Suppressor macrophage treated with lipopolysaccharide for 4 hours (primary cell): ENCODE data around the gene TSPYL1.
"Not testable (repeated sequence)": the region's sequence is repeated elsewhere in the genome, so short reads cannot be mapped to it uniquely, and the experiment has no call there.

Source experiments
- DNase-seq: peaks from one replicate; pipeline ENCODE4 v3.0.0-alpha.2; 2020

The TSPYL1 gene

DNA sequence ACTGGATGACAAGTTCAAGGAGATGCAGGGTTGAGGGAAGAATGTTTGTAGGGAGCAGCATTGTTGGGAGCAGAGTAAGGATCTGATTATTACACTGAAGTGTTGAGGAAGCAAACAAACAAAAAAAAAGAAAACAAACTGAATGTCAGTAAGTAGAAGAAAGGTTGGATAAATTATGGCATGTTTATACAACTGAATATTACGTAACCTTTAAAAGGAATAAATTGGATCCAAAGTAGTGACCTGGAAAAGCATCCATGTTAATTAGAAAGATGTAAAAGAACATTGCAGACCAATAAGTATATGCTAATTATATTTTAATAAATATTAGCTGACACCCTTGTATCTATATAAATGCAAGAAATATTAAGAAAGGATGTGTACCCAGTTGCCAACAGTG is 12.8 kb upstream of the TSPYL1 start:
- no peak for DNase-seq

DNA sequence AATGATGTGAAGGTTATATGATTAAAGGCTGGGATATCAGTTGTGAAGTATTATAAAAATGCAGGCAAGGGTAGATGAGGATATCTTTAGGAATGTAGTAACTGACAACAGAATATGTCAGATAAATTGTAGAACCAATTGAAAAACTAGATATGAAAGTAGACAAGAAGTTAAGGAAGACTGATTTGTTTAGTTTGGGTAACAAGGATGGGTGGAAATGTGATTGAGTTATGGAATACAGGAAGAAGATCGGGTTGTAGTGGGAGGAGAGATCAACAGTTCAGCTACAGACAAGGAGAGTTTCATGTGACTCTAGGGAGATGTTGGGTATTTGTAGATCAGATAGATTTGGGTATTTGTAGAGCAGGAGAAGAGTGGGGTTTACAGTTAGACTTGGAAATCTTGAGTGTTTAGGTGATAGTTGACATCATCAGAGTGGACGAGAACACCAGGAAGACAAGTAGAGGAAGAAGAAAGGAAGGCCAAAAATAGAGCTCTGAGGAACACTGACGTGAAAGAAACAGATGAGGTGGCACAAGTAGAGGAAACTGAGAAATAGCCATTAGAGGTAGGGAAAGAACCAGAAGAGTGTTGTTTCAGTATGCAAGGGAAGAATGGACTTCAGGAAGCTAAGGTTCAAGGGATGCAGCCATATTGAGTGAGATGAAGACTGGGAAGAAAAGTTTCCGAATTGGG is 12.1 kb upstream of the TSPYL1 start:
- peak; percentile 16 for DNase-seq

DNA sequence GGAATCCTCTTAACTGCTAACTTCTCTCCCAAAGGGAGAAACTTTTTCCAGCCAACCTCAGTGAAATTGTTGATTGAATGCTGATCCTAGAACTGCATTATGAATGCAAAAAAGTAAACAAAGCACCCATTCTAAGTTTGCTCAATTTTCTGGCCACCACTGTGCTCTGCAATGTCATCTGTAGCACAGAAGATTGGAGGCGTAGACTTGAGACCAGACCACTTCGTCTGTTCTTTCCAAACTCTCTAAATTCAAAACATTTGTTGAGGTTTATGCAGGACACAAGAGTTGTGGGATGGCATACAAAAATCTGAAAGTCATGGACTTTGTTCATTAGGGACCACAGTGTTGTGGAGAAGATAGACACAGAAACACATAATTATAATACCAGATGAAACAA is 11.1 kb upstream of the TSPYL1 start:
- DNase-seq, result no peak

DNA sequence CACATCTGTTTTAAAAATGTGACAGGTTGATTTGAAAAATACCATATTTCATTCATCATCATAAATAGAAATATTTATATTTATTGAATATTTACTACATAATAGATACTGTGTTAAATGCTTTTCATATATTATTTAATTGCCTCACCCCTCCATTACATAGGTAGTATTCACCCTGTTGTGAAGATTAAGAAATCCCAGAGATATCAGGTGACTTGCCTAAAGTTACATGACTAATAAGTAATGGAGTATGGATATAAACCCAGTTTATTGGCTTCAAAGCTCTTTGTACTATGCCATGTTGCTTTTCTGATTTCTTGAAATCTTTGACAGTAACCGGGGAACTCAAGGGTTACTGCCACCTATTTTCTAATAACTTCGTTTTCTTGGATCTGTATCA is 10.1 kb upstream of the TSPYL1 start:
- DNase-seq, result no peak

DNA sequence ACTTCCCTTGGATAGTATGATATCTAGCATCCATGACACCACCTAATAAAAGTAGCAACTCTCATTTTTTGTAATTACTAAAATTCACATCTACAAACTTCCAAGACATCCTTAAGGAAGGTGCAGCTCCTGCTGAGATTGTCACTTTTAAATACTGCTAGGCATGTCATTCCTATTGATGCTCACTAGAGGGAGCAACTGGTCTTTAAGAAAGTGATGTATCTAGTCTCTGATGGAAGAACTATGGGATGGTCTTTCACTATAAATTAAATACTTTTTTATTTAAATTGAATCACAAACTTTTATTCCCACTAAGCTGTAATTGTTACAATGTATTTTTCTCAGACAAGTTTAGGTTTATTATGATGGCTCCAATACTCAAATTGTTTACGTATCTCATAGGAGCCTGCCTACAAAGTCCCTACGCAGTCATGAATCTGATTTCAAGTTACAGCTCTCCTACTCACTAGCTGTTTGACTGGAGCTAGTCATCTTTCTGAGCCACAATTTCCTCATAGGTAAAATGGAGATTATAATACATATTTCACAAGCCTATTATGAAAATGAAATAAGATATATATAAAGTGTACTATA is 8.1 kb upstream of the TSPYL1 start:
- peak; percentile 70 for DNase-seq

DNA sequence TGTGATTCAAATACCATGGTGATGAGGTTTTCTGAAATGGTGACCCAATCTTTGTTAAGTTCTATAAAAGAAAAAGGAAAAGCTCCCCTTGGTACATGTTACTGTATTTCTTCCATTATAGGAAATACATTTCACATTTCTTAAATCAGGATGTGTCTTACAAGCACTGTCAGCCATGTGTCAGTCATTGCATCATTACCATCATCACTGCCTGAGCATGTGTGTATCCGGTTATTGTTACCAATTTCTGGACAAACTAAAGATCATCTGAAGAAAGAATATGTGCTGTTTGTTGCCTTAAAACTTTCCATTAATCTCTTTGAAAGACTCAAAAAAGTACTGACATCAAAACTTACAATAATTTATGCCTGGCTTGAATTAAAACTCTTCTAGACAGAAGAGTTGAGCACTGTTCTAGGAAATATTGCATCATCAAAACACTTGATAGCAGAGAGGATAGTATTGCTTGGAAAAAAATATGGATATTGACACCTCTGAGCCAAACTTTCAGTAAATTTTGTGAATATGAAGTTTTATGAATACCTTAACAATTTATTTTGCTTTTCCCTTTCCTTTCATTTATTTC is 7.1 kb upstream of the TSPYL1 start:
- DNase-seq, result peak; percentile 48

DNA sequence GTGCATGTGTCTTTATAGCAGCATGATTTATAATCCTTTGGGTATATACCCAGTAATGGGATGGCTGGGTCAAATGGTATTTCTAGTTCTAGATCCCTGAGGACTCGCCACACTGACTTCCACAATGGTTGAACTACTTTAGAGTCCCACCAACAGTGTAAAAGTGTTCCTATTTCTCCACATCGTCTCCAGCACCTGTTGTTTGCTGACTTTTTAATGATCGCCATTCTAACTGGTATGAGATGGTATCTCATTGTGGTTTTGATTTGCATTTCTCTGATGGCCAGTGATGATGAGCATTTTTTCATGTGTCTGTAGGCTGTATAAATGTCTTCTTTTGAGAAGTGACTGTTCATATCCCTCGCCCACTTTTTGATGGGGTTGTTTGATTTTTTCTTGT is 5.3 kb upstream of the TSPYL1 start:
- DNase-seq, result not testable (repeated sequence)

DNA sequence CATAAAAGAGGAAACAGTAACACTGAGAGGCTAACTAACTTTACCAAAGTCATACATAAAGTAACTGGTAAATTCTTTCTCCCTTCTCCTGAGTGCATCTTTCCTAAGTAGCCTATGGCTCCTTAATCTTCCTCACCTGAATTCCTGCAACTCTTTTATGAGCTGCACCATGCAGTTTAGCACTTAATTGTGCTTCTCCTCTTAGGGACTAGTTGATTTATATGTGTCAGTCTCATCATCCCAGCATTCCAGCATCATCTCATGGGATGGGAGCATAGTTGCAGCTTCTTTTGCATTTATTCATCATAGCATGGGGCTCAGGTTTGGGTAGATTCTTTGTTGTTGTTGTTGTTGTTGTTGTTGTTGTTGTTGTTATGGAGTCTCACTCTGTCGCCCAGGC is 3.5 kb upstream of the TSPYL1 start:
- no peak for DNase-seq

DNA sequence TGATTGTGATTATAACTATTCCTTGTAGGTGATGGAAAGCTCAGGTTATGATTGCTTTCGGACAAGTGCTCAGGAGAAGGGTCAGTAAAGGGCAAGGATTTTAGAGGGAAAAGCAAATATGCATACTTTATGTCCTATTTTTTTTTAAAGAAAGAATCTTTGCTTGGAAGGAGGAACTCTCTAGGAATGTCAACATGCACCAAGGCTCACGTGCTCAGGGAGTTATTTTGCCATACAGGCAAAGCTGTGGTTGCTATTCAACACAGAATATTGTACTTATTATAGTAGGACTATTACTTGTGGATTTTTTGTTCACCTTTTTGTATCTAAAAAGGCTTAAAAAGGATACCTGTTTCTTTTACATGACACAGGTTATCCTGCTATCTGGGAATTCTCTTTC is 3.0 kb upstream of the TSPYL1 start:
- DNase-seq, result no peak

DNA sequence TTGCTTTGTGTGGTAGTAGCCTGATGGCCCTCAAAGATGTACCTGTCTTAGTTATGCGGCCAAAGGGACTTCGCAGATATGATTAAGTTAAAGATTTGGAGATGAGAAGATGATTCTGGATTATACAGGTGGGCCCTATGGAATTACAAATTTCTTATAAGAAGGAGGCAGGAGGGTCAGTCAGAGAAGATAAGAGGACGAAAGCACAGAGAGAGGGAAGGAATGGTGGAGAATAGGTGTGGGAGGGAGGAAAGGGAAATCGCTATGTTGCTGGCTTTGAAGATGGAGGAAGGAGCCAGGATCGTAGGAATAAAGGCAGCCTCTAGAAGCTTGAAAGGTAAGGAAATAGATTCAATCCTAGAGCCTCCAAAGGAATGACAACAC is 1.2 kb upstream of the TSPYL1 start:
- DNase-seq, result no peak

DNA sequence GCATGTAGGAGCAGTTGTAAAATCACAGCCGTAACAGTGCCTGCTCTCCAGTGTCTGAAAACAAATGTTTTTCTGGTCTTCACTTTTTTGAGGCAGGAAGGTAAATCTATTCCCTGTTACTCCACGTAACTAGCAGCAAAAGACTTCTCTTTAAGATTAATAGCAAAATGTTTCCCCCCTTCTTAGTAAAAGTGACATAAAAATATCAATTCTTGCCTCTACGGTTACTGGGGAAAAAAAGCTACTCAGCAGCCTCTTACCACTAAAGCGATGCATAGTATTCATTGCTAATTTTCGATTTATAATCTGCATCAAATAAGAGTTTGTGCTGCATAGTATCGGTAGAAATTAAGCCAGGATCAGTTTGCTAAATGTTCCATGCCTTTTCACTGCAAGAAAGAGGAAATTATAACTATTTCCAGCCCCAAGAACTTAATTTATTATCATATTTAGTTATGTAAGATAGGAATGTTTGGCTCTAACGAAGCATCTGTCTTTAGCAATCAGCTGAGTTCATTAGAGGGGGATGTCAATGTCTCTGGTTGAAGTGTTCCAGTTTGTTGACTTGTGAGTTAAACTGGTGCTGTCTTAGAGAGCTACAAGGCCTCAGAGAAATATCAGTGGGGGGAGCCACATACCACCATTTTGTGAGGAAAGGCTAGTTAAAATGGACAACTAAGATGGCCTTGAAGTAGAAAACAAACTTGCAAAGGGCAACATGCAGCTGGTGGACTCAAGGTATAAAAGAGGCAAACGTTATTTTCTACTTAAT is 617 bp upstream of the TSPYL1 start:
- DNase-seq, result no peak

DNA sequence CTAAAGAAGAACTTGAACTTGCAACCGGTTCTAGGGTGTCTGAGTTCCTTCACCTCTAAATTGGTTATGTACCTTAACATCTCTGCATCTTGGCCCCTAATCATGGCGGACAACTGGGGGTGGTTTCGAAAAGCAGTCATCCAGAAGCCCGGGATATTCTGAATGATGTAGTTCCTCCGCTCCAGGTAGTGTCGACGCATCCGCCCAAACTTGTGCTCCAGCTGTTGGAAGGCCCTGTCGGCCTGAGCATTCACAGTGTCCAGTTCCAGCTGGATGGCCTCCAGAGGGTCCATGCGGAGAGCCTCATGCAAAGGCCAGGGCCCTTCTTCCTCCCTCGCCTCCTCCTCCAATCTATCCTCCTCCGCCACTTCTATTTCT is 887 bp downstream of the TSPYL1 start:
- no peak for DNase-seq

DNA sequence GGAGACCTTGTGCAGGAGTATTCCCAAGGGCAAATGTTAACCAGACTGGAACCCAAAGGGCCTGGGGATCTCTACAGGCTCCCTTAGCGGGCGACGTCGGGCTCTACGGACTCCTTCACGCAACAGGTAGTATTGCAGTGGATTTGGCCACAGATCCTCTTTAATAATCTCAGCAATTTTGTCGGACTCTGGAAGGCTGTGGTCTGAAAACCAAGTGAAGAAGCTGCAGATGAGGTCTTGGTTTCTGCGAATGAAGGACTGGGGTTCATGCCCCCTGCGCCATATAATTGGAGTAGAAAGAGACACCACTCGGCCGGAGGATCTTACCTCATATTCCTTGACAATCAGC is 1.3 kb downstream of the TSPYL1 start:
- DNase-seq, result no peak

DNA sequence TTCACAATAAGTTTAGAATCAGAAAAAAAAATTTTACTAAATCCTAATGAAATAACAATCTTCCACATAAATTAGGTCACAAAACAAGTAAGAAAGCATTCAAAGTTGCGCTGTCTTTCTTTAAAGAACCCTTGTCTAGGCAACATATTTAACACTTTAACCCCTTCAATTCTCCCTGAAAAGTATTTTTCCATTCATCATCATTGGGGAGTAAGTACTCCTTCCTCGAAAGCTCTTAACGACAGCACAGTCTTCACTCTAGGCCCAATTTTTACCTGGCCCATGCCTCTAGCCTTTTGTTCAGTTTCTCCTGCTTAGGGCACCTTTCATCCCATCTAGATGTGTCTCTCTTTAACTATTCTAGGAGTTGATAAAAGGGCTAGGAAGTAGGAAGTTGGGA is 2.6 kb downstream of the TSPYL1 start:
- DNase-seq, result no peak

DNA sequence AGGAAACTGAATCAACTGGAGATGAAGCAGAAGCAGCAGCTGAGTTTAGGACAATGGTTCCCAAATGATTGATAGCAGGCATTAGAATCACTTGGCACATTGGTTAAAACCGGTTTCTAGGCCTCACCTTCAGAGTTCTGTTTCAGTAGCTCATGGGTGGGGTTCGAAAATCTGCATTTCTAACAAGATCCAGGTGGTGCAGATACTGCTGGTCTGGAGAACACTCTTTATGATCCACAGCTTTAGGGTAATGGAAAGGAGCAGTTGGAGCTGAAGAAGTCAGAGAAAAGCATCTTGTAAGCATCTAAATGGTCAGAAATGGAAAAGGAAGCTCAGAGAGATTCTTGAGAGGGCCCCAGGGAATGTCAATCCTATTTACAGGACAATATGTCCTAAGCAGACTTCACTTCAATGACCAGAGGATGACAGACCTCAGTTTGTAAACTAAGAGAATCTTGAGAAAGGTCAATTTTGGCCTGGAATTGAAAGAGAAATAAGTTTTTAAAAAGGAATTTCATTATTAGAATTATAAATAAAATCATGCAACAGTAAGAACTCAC is 8.5 kb downstream of the TSPYL1 start:
- DNase-seq, result no peak

DNA sequence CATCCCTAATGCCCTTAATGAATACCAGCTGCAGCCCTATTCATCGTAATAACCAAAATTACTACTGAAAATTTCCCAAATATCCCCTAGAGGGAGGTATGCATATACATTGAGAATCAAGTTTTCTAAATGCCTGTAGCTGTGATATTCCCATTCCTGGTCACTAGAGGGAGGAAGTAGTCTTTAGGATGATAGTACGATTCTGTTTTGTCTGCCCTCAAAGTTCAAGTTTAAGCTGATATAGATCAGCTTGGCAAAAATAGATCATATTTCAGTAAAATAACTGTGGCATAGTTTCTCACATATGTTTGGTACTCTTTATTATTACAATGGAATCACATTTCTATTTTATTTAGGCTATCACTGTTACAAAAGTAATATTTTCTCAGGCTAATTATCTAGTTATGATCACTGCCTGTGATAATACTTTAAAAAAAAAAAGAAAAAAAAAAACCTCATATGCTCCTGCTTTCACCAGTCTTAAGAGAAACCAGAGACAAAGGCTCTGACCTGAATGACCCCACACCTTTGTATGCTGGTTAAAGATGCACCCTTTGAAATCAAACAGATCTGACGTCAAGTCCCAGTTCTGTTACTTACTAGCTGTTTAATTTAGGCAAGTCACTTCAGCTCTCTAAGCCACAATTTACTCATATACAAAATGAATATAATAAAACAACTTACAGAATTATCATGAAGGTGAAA is 11.0 kb downstream of the TSPYL1 start:
- DNase-seq, result peak; percentile 81

DNA sequence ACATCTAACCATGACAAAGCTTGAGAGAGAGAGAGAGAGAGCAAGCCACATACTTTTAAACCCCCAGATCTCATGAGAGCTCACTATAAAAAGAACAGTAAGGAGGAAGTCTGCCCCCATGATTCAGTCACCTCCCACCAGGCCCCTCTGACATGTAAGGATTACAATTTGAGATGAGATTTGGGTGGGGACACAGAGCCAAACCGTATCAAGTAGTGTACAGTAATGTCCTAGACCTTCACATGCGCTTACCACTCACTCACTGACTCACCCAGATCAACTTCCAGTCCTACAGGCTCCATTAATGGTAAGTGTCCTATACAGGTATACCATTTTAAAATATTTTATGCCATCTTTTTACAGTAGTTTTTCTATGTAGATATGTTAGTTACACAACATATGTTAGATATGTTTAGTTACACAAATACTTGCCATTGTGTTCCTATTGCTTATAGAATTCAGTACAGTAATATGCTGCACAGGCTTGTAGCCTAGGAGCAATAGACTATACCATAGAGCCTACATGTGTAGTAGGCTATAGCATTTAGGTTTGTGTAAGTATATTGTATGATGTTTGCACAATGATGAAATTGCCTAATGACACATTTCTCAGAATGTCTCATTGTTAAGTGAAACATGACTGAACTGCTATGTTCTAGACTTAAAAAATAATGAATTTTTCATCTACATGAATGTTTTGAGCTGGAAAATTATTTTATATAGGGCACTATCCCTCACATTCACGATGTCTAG is 11.7 kb downstream of the TSPYL1 start:
- no peak for DNase-seq

DNA sequence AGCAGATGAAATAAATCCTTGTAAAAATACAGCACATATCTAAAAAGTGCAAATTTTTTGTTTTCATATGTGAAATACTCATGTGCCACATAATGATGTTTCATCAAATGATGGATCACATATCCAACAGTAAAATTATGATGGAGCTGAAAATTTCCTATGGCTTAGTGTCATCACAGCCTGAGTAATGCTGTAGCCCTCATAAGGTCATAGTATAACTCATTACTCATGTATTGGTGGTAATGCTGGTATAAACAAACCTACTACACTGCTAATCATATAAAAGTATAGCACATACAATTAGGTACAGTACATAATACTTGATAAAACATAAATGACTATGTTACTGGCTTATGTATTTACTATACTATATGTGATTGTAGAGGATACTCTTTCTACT is 12.9 kb downstream of the TSPYL1 start:
- no peak for DNase-seq

DNA sequence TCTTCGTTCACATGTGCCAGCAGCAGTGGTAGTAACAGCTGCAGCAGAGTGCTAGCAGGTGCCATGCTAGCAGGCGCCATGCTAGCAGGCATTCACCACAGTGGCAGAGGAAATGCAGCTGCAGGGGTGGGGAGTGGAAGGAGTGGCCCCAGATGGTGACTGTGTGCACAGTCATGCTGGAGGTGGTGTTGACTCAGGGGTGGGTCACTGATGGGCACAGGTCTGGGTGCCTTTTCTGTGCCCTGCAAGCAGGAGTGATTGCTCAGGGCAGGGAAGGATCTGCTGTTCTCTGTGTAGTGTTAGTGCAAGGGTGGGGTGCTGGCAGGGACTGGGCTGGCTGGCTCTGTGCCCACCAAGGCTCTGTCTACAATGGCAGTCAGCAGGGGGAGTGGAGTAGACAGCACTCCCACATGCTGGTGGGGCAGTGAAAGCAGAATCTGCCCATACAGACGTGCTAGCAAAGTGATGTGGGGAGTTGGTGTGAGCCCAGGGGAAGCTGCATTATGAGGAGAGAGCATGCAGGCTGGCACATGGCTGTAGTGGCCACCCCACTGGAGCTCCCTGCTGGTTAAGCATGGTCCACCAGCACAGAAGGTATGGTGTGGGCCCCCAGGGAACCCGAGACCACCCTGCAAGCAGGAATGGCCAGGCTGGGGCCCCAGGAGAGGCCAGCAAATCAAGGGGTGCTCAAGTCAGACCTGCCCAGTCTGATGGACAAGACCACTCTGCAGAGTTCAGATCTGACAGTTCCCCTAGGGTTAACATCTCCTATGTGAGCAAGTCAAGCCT is 14.5 kb downstream of the TSPYL1 start:
- DNase-seq, result no peak

DNA sequence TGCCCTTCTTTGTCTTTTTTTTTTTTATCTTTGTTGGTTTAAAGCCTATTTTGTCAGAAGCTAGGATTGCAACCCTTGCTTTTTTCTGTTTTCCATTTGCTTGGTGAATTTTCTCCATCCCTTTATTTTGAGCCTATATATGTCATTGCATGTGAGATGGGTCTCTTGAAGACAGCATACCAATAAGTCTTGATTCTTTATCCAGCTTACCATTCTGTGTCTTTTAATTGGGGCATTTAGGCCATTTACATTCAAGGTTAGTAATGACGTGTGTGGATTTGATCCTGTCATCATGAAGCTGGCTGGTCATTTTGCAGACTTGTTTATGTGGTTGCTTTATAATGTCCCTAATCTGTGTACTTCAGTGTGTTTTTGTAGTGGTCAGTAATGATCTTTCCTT is 16.4 kb downstream of the TSPYL1 start:
- no peak for DNase-seq

DNA sequence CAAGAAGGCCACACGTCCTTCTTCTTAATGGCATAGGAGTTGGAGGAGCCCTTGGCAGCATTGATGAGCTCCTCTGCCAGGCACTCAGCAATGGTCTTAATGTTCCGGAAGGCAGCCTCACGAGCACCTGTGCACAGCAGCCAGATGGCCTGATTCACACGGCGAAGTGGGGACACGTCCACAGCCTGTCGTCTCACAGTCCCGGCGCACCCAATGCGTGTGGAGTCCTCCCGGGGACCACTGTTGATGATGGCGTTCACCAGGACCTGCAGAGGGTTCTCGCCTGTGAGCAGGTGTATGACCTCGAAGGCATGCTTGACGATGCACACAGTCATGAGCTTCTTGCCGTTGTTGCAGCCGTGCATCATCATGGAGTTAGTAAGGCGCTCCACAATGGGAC is 21.2 kb downstream of the TSPYL1 start:
- no peak for DNase-seq

DNA sequence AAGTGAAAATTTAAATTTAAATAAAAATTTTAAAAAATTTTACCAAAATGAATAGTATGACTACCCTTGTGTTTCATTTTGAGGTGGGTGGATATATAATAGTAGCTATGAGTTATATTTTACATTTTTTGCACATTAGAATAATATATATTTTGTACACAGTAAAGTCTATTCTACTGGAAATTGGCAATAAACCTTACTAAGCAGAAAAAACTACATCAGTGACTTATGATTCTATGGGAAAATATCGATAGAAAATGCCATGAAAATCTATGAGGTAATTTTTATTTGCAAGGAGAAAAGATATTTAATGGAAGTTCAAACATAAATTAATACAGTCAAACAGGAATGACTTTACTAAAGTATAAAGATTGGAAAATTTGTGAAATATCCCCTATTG is 23.0 kb downstream of the TSPYL1 start:
- DNase-seq, result no peak
